Stimulated activated CD4-positive, alpha-beta T cell treated with anti-CD3 and anti-CD28 coated beads, TNF-alpha, amount 100 ng/mL, for 24 hours (primary cell): Measurements from ENCODE around the gene TMEM106A.
"Not testable (repeated sequence)": the region's sequence is repeated elsewhere in the genome, so short reads cannot be mapped to it uniquely, and the experiment has no call there.

Experiments used
- DNase-seq, 3 experiments: peaks; one replicate each; pipeline ENCODE4 v3.0.0-alpha.2; 2020; ENCODE audit warnings: low read depth in 3 of 3

The TMEM106A gene

GRCh38 chr17:43215341-43215740, 3.7 kb downstream of the TMEM106A start:
- DNase-seq = no peak

- no peak for DNase-seq
Measured at GRCh38 chr17:43216369-43216761, 4.7 kb downstream of the TMEM106A start.

- no peak for DNase-seq
Measured at GRCh38 chr17:43216762-43217613, 5.3 kb downstream of the TMEM106A start.

DNA sequence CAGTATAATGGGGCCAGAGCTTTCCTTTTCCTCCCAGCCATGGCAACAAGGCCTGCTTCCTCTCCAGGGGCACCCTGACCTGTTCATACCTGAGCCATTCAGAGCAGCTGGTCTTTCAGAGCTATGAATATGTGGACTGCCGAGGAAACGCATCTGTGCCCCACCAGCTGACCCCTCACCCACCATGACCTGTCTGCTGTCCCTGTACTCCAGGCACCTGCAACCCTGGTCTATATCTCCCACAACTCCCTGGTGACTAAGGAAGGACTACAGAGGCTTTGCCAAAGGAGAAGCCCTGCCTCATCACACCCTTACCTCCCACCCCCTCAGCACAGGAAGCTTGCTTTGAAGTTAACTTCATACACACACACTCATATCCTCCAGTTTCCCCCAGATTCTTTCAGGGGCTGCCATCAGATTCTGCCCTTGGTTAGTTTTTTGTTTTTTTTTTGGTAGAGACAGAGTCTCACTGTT, 6.0 kb downstream of the TMEM106A start:
- peak in 1 of 3 experiments; percentile 10 for DNase-seq

- no peak for DNase-seq
Measured at GRCh38 chr17:43219001-43219400, 7.3 kb downstream of the TMEM106A start.

DNA sequence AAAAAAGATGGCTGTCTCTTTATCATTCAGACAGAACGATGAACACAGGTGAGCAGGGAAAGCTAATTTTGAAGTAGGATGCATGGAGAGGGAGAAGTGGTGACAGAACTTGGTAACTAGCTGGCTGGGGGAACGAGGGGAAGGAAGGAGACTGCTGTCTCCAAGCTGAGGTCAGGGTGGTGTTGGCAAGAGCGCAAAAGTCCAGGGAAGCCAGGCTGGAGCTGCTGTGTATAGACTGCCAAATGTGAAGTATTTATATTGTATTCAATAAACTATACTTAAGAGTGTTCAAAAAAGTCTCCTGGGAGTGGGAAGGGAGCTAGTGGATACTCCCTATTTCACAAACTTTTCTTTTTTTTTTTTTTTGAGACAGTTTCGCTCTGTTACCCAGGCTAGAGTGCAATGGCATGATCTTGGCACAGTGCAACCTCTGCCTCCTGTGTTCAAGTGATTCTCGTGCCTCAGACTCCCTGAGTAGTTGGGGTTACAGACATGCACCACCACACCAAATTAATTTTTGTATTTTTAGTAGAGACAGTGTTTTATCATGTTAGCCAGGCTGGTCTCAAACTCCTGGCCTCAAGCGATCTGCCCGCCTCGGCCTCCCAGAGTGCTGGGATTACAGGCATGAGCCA, 8.2 kb downstream of the TMEM106A start:
- DNase-seq = no peak

GRCh38 chr17:43220511-43221125, 8.9 kb downstream of the TMEM106A start:
- no peak for DNase-seq

- no peak for DNase-seq
Measured at GRCh38 chr17:43224146-43224705, 12.6 kb downstream of the TMEM106A start.

GRCh38 chr17:43226393-43226792, 14.7 kb downstream of the TMEM106A start:
- DNase-seq = no peak

DNA sequence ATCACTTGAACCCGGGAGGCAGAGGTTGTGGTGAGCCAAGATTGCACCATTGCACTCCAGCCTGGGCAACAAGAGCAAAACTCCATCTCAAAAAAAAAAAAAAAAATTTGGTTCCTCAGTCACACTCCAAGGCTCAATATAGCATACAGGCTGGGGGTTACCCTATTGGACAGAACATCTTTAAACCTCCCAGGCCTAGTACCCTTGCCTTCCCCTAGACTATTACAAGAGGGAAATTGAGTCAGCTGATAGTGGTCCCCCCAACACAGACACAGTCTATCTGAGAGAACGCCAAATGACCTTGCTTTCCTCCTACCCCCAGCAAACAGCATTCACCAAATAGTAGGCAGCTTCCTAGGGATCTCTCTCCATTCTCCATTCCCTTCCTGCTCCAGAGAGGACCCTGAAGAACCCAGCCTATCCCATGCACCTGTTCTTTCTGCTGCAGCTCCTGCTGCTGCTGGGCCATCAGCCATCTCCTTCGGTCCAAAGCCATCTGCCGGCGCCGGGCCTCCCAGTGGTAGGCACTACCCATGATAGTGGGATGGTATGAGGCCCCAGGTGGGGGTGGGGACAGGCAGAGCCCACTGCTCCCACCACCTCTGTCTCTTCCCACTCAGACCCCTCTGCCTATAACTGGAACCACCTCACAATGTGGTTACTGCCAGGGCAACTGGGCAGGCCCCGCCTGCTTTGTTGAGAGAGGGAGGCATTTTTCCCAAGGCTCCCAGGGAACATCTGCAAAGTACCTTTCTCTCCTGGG, 16.5 kb downstream of the TMEM106A start, which contains the start of gene CCDC200:
Gene CCDC200 (minus strand): TSS at position 604 of the 763 bp plus-strand sequence. CDS start 69 bp downstream, at position 535.
- not testable (repeated sequence) for DNase-seq

- not testable (repeated sequence) for DNase-seq
Measured at GRCh38 chr17:43231205-43232020, 19.7 kb downstream of the TMEM106A start.

DNA sequence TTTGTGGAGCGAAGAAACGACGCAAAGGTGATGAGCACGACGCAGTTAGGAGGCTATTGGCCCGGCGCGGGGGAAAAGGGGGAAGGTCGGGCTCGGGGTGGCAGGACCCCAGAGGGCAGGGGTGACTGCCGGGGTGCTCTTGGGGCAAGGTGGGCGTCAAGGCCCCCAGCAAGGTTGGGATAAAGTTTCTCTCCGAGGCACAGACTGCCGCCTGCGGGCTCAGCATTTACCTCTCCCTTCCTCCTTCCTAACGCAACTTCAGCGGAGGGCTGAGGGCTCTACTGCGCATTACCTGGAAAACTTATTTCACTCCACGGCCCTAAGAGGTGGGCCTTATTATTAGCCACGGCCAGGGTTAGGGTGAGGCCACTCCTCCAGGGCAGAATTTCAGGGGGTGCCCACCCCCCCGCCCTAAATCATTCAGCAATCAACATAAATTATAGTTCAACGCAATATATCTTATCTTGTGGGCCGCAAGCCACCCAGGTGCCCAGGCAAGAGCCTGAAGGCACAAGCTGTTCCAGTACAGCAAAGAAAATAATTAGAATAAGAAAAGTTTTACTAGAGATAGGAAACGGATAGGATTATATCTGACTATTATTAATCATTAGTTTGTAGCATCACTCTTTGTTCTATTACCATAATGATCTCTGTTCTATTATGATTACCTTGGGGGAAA, 20.5 kb downstream of the TMEM106A start:
- not testable (repeated sequence) for DNase-seq

DNA sequence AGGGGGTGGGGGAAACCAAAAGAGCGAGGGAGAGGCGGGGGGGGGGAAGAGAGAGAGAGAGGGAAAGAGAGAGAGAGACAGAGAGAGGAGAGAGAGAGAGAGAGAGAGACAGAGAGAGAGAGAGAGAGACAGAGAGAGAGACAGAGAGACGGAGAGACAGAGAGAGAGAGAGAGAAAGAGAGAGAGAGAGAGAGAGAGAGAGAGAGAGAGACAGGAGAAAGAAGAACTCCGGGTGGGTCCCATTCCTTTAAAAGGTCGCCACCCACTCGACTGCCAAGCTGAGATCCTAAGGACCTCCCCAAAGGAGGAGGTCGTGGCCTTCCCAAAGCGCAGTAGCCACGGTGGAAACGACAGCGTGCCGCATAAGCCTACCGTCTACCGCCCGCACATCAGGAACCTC, 21.6 kb downstream of the TMEM106A start:
- not testable (repeated sequence) for DNase-seq

DNA sequence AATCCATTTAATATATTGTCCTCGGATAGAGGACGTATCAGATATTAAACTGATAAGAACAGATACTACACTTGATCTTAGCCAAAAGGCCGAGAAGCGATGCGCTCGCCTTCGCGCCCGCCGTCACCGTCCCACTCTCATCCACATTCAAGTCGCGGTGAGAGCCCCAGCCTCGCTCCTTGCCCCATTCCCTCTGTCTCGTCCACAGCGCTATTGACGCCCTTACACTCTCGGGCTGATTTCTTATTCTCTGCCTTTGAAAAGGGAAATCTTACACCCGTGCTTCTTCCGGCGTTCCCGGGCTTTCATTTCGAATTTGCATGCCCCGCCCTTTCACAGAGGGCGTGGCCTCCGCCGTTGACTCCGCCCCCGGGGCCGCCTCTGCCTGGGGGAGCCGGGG, 22.2 kb downstream of the TMEM106A start, which contains the start of gene RNU2-1:
Gene RNU2-1 (minus strand): TSS at position 101 of the 400 bp plus-strand sequence.
- not testable (repeated sequence) for DNase-seq

- DNase-seq = not testable (repeated sequence)
Measured at GRCh38 chr17:43239597-43239996, 27.9 kb downstream of the TMEM106A start.

GRCh38 chr17:43240596-43241352, 29.1 kb downstream of the TMEM106A start:
- DNase-seq = not testable (repeated sequence)

GRCh38 chr17:43246456-43246855, 34.8 kb downstream of the TMEM106A start:
- DNase-seq = not testable (repeated sequence)
